SH-SY5Y (cell line): ENCODE data around the gene SLAIN1.

Experiments used
- GATA2 ChIP-seq: IDR thresholded peaks from 2 replicates; pipeline ENCODE4 v1.6.1; 2011; ENCODE audit warnings: mild to moderate bottlenecking, low read depth, low read length
- GATA3 ChIP-seq: IDR thresholded peaks from 2 replicates; pipeline ENCODE4 v1.6.1; 2011; ENCODE audit warnings: low read depth, mild to moderate bottlenecking, low read length, moderate library complexity

Gene SLAIN1

DNA sequence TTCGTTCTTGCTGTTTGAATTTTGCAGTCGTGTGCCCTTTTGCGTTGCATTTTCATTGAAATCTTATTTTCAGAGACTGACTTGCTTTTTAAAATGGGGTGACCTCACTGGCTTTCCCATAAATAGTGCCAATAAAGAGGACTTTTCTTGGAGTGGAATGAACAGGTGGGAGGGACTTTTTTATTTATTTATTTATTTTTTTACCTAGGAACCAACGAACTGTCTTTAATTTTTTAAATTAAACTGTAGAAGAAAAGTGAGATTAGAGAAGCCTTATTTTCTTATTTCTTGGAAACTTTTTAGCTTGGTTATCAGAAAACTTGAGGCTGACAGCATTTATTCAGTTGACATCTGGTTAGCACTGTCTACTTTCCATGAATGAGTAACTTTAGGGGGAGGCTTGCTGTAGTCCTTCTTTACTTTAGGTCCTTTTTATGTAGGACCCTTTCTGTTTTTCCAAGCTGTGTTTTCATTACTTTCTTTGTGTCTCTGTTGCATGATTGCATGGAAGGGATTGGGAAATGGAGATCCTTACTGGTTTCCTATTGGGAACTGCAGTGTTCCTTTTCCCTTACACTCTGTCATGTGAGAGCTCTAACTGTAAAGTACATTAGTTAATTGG lies 1.7 kb downstream of the SLAIN1 start:
- TF ChIP-seq GATA2, result no peak

GRCh38 chr13:77701305-77701704 lies 3.8 kb downstream of the SLAIN1 start:
- TF ChIP-seq GATA3, result no peak
- no peak for TF ChIP-seq GATA2

- no peak for TF ChIP-seq GATA3
- TF ChIP-seq GATA2, result no peak
Measured at GRCh38 chr13:77702366-77702765, 4.9 kb downstream of the SLAIN1 start.

GRCh38 chr13:77703408-77703807 lies 5.9 kb downstream of the SLAIN1 start:
- TF ChIP-seq GATA3 (no peak), GATA2 (no peak)

- TF ChIP-seq GATA2 (no peak), GATA3 (no peak)
Measured at GRCh38 chr13:77714119-77714755, 16.8 kb downstream of the SLAIN1 start.

GRCh38 chr13:77715233-77715891 lies 17.9 kb downstream of the SLAIN1 start:
- TF ChIP-seq GATA2 (no peak), GATA3 (no peak)

DNA sequence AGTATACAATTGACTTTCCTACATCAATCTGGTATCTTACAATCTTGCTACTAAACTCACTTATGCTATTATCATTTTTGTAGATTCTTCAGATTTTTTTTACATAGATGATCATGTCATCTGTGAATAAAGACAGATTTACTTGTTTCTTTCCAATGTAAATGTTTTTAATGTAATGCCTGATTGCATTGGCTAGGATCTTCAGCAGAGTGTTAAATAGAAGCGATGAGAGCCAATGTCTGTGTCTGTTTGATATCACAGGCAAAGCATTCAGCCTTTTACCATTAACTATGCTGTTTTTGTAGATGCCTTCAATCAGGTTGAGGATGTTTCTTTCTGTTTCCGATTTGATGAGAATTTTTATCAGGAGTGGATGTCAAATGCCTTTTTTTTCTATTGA lies 19.2 kb downstream of the SLAIN1 start:
- no peak for TF ChIP-seq GATA2
- TF ChIP-seq GATA3, result no peak

DNA sequence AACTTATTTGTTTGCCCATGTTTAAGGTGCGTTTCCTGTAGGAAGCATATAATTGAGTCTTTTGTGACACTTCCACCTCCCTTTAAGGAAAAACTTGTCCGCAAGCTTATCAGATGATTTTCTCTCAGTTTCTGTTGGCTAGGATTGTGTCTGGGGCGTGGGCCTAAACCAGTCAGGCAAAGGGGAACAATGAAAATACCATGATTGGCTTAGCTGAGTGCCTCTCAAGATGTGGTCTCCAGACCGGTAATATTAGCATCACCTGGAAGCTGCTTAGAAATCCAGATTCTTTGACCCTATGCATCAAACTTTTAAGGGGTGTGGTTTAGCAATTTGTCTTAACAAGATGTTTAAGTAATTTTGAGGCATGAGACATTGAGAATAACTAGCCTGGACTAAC lies 20.0 kb downstream of the SLAIN1 start:
- TF ChIP-seq GATA3 (no peak), GATA2 (no peak)

- TF ChIP-seq GATA3 (no peak), GATA2 (no peak)
Measured at GRCh38 chr13:77719128-77719527, 21.6 kb downstream of the SLAIN1 start.

- TF ChIP-seq GATA3 (no peak), GATA2 (no peak)
Measured at GRCh38 chr13:77720988-77721387, 23.5 kb downstream of the SLAIN1 start.

GRCh38 chr13:77724092-77724491 lies 26.6 kb downstream of the SLAIN1 start:
- no peak for TF ChIP-seq GATA2

DNA sequence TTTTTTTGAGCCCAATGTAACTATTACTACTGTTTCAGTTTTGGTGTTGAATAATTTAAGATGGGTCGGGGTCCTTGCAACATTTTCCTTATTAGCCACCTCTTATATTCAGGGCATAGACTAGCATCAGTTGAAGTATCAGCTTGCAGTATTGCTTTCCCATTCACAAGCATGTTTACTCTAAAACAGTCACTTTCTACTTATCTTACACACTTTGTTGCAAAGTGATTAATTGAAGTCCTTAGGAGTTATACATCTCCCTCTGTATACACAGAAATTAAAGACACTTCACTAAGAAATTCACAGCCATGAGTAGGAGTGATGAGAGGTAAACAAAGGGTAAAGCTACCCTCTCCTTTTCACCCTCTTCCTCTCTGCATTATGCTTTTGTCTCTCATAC lies 27.6 kb downstream of the SLAIN1 start:
- TF ChIP-seq GATA3 (no peak), GATA2 (no peak)

GRCh38 chr13:77728265-77729125 lies 31.0 kb downstream of the SLAIN1 start:
- TF ChIP-seq GATA2 (no peak), GATA3 (no peak)

GRCh38 chr13:77729502-77730221 lies 32.2 kb downstream of the SLAIN1 start:
- TF ChIP-seq GATA3 (no peak), GATA2 (no peak)
